Upper lobe of left lung (tissue), 4 donors: ENCODE measurements around the gene USP6NL.

Experiments
- CTCF ChIP-seq, 6 experiments: fragments of 450-650 bp in 4 of 6; fragments of 200-600 bp in 2 of 6; sonication (generic) in 2 of 6; IDR thresholded peaks; one replicate each; pipeline ENCODE4 v1.5.1; 2016 to 2019; ENCODE audit warnings: antibody characterized with exemption in 6 of 6
- POLR2A ChIP-seq, 4 donors: fragments of 450-650 bp; IDR thresholded peaks; one replicate each; pipeline ENCODE4 v1.5.1; 2016 to 2017; ENCODE audit warnings: antibody characterized with exemption in 4 of 4, mild to moderate bottlenecking in 2 of 4
- POLR2AphosphoS5 ChIP-seq, 2 donors: sonication (generic); formaldehyde crosslinking; IDR thresholded peaks; one replicate each; pipeline ENCODE4 v1.5.1; 2017; ENCODE audit warnings: antibody characterized with exemption in 2 of 2

GRCh38 chr10:11551104-11551503 lies 60.3 kb downstream of the USP6NL start:
- TF ChIP-seq CTCF (IDR thresholded peaks at IDR 0.05) (no peak), POLR2A (IDR thresholded peaks at IDR 0.05) (no peak), POLR2AphosphoS5 (IDR thresholded peaks at IDR 0.05) (no peak)
